Vagina (tissue), 2 donors: Measurements from ENCODE around the gene QRFP.

Experiments used
- POLR2A ChIP-seq, 2 donors: fragments of 450-650 bp; IDR thresholded peaks; one replicate each; pipeline ENCODE4 v1.6.1; 2017; ENCODE audit warnings: antibody characterized with exemption in 2 of 2, mild to moderate bottlenecking in 2 of 2, moderate library complexity in 2 of 2
- POLR2AphosphoS5 ChIP-seq, 2 donors: sonication (generic); formaldehyde crosslinking; IDR thresholded peaks; one replicate each; pipeline ENCODE4 v1.9.0; 2017; ENCODE audit warnings: antibody characterized with exemption in 2 of 2, mild to moderate bottlenecking in 2 of 2, low read depth in 1 of 2; ENCODE audit not compliant: insufficient read depth in 1 of 2
- TF ChIP-seq, protein P1 (sequence below), 3 experiments: fragments of 450-650 bp in 2 of 3; fragments of 200-600 bp in 1 of 3; sonication (generic) in 1 of 3; IDR thresholded peaks; one replicate each; pipeline ENCODE4 v1.5.1; 2017 to 2019; ENCODE audit warnings: antibody characterized with exemption in 3 of 3, mild to moderate bottlenecking in 2 of 3, moderate library complexity in 2 of 3

DNA sequence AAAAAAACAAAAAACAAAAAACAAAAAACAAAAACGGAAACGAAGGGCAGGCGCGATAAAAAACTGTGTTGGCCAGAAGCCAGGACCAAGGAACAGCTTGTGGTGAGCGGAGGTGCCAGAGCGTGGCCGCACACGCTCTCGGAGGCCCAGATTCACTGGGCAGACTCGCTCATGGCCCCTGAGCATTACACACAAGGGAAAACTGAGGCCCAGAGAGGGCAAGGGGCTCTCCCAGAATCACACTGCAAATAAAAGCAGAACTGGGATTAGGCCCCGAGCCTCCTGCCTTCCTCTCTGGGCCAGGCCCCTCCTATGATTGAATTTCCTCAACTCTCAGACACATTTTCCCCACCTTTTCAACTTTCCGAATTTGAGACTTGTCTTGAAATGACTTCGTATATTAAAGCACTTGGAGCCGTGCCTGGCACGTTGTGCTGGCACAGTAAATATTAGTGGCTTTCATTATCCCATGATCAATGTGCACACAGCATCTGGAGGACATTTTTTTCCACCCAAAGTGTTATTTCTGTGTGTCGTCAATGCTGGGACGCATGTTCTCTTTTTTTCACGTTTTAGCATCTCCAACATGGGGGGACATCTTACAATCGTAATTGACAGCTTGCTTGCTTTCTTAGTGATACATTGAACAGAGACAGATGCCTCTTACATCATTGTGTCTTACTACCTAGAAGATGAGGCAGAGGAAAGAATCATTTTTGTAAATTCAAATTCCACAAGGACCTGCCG is 35.1 kb upstream of the QRFP start:
- no peak for TF ChIP-seq POLR2AphosphoS5 (IDR thresholded peaks at IDR 0.05; ENCODE audit: insufficient read depth in 1 of 2, low read depth in 1 of 2)
- no peak for TF ChIP-seq POLR2A (IDR thresholded peaks at IDR 0.05)
- TF ChIP-seq, protein P1, sequence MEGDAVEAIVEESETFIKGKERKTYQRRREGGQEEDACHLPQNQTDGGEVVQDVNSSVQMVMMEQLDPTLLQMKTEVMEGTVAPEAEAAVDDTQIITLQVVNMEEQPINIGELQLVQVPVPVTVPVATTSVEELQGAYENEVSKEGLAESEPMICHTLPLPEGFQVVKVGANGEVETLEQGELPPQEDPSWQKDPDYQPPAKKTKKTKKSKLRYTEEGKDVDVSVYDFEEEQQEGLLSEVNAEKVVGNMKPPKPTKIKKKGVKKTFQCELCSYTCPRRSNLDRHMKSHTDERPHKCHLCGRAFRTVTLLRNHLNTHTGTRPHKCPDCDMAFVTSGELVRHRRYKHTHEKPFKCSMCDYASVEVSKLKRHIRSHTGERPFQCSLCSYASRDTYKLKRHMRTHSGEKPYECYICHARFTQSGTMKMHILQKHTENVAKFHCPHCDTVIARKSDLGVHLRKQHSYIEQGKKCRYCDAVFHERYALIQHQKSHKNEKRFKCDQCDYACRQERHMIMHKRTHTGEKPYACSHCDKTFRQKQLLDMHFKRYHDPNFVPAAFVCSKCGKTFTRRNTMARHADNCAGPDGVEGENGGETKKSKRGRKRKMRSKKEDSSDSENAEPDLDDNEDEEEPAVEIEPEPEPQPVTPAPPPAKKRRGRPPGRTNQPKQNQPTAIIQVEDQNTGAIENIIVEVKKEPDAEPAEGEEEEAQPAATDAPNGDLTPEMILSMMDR (IDR thresholded peaks at IDR 0.05), result no peak
